SIG-M5 treated with dmso at 0.1 percent for 504 hours (cell line): ENCODE measurements around the gene CFAP61.

Experiments used
- DNase-seq: peaks from one replicate; lab custom pipeline; 2025; ENCODE audit not compliant: unreplicated experiment; lab: John Stamatoyannopoulos, UW

CFAP61 gene

DNA sequence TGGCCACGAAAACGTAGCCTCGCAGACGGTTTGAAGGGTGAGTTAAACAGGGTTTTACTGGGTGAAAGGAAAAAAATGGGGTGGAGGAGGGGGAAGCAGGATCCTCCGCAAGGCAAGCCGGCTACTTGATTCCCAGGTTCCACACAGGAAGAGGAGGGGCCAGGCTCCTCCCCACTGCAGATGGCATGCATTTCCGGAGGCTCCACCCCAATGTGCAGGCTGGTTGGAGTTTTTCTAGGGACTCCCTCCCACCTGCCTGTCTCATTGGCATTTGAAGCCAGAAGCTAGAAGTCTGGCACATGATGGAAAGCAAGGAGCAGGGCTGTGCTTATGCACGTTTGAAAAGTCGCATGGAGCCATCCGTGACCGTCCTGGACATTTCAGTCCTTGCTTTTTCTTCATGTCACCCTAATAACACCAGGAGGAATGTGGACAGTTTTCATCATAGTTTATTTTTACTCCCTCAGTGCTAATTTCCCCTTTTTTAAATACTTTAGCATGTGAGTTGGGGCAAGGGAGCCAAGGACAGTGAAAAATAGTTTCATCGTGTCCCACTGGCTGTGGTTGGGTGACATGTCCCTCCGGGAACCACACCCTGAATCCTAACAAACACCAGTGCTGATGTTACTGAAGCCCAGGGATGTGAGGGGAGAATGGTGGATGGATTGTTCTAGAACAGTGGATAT lies 215.5 kb downstream of the CFAP61 start:
- peak; percentile 11 for DNase-seq

DNA sequence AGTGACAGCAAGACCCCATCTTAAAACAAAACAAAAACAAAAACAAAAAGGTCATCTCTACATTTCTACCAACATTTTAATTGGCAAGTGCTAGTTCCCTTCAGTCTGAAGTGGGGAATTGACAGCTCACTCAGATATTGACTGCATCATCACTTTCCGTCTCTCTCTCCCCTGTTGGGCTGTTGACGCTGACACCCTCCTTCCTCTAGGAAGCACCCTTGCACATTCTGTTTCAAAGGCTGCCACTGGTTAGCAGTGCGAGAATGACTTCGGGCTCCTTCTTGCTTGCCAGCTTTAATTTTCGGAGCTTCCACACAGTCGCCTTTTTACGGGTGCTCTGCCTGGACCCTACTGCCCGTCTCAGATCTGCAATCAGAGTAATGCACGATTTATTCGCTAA lies 218.9 kb downstream of the CFAP61 start:
- DNase-seq: no peak

DNA sequence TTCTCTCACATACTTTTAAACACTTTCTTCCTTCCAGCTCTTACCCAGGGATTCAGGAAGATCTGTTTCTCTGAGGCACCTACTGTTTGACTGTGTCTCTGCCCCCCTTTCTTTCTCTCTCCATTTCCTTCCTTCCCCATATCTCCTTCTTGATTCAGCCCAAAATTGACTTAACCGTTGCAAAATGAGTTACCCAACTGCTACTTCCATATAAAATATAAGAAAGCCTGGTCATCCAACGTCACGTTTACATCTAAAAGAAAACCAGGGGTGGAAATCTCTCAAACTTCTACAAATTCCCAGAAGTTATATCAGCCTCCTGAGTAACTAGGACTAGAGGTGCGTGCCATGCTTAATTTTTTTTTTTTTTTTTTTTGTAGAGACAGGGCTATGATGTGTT lies 220.4 kb downstream of the CFAP61 start:
- DNase-seq: no peak

DNA sequence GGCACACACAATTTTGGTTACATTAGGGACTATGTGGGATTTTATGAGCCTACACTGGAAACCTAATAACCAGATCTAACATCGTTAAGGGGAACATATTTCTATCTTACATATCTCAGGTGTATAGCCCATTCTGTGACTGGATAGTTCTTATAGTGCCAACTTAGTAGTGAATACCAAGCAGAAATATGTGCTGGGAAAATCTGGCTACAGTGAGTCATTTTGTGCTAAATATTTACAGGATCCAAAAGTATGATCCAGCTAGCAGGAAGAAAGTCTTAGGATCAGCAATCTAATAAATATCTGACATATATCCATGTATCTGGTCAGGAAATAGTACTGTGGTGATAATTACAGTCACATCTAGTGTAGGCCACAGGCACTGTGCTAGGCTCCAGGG lies 221.0 kb downstream of the CFAP61 start:
- no peak for DNase-seq

DNA sequence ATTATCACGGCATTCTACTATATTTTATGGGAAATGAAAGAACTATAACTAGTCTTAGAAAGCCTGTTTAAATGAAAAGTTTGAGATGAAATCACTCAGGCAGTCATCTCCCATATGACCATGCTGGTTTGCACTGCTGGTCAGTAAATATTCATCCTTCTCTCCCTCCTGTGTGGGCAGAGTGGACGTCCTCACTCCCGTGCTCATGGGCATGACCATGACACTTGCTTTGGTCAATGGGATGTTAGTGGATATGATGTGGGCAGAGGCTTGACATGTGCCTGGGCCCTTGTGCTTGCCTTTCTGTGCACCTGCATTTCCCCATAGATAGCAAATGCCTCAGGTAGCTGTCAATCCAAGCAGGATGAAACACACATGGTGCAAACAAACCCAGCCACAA lies 222.5 kb downstream of the CFAP61 start:
- no peak for DNase-seq

DNA sequence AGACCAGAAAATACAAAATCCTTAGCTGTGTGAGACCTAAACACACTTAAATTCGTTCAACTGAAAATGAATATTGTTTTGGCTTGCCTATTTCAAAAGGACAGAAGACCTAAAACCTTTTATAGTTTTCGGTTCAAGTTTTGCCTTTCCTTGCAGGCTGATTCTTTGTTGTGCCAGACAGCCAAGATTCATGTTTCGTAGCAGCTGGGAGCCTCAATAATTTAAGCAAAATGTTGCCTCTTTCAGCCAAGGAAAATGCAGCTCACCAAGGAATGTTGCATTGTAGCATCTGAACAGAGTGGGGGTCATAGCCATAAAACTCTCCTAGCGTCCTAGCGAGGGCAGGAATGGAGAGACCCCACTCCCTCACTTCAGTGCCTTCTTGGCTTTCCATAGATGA lies 223.3 kb downstream of the CFAP61 start:
- DNase-seq: no peak

DNA sequence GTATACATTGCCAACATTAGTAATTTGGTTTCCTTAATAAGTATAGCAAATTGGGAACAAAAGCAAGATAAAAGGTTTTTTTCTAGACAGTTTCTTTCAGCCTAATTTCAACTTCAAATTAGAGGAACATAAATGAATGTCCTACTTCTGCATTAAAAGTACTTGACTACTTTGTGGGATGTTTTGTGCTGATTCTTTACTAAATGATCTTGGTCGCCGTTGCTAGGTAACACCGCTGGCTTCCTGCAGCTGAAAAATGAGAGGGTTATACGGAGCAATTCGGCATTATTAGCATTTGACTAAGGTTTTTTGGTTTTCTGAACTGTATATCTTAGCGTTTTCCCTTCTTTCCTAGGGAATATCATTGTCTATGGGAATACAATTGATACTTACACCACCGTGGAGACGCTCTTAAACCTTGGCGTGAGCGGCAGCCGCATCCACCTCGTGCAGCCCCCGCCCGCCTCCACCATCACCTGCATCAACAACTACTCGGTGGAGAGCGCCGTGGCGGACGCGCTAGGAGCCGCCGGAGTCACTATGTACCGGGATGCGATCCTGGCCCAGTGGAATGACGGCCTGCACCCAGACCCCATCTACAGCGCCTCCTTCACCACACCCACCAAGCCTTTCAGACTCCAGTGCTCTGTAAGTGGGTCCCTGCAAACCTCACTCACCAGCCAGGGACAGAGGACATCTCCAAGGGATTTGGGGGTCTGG lies 224.6 kb downstream of the CFAP61 start:
- DNase-seq: no peak

DNA sequence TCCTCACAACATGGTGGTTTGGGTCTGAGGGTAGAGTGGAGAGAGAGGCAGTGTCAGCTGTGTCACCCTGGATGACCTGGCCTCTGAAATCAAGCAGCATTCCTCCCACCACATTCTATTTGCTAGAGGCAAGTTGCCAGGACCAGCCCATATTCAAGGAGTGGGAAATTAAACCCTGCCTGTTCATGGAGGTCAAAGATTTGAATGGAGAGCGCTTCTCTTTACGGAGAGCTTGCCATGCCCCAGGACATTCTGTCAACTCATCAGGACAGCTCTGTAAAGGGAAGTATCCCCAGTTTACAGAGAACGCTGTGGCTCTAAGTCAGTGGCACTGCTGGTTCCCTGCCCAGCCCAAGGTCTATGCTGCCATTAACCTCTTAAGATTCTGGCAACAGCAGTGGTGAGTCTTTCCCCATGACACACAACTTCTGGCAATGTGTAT lies 225.6 kb downstream of the CFAP61 start:
- no peak for DNase-seq

DNA sequence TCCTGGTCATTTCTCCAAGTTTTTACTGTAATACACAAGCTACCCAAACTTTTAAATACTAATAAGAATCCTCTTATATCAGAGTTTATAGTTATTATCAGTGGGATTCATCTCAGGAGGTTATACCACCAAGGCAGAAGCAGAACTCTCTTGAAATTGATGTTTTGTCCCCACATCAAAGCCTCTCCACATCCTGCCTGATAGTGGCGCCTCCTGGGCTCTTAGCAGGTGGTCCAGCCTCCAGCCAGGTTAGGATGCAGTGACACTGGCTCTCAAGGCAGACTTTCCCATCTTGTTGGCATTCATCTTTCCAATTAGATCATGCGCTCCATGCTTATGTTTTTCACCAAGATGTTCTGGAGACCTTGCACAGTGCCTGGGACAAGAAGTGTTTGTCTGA lies 233.7 kb downstream of the CFAP61 start:
- no peak for DNase-seq

DNA sequence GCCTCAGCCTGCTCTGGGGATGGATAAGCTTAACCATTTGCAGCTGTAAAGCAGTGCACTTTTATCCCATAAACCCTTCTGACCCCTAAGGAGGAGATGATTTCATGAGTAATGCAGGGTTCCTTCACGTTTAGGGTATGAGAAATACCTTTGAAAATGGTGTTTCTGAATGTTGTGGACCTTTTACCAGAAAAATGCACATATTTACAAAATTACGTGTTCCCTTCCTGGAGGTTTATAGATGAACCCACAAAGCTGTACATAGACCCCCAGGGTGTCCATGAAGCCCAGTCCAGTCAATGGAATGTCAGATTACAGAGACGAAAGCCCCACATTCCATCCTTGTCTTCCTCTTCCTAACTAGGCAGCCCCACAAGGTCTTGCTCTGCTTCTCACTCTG lies 237.0 kb downstream of the CFAP61 start:
- no peak for DNase-seq

DNA sequence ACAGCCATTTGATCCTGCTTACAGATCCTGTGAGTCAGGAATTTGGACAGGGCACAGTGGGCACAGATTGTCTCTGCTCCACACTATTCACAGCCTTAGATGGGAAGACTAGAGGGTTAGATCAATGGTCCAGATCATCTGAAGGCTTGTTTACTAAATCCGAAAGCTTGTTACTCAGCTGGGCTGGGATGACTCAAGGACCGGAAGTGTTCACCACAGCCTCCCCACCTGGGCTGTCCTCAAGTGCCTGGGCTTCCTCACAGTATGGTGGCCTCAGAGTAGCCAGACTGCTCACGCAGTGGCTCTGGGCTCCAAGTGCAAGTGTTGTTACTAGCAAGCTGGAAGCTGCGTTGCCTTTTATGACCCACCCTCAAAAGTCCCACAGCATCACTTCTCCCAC lies 240.1 kb downstream of the CFAP61 start:
- no peak for DNase-seq

DNA sequence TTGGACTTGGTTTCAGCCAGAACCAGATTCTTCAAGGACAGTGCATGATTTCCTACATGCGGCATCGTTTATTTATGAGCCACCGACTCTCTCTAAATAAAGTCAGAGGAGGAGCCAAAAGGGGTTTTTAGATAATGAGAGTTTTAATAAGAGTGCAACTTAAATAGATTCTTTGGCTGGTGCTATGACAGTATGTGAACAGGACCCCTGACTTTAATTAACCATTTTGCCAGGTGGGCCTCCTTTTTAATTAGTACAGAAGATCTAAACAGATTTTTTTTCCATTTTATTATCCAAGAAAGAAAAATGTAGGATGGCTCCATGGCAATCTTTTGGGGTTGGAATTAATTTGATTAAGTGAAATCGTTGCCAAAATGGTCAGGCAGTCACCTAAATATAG lies 240.8 kb downstream of the CFAP61 start:
- DNase-seq: no peak

DNA sequence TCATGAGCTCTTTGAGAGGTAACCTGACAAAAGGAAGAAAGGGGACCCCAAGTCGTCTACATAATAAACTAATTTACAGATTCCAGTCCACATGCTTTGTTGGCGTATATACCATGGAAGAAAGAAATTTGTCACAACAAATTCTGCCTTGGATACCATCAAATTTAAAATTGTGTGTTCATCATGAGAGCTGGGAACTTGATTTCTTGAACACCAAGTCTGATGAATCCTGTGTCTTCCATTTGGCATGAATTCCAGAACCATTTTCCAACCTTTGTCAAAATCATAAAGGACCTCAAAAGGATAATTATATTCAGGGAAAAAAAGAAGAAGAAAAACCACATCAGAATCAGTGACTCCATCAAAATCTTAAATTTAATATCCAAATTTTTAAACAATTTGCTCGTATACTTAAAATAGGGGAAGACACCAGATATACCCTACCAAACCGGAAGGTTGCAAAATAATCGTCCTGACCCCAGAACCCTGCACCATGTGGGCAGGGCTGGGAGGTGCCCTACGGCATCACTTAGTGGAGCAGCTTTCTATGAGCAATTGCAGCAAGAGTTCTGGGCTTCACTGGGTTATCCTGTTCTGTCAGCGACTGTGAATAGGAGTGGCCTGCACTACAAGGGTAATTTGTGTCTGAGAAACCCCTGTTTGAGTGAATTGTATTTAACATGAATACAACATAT lies 241.5 kb downstream of the CFAP61 start:
- no peak for DNase-seq

DNA sequence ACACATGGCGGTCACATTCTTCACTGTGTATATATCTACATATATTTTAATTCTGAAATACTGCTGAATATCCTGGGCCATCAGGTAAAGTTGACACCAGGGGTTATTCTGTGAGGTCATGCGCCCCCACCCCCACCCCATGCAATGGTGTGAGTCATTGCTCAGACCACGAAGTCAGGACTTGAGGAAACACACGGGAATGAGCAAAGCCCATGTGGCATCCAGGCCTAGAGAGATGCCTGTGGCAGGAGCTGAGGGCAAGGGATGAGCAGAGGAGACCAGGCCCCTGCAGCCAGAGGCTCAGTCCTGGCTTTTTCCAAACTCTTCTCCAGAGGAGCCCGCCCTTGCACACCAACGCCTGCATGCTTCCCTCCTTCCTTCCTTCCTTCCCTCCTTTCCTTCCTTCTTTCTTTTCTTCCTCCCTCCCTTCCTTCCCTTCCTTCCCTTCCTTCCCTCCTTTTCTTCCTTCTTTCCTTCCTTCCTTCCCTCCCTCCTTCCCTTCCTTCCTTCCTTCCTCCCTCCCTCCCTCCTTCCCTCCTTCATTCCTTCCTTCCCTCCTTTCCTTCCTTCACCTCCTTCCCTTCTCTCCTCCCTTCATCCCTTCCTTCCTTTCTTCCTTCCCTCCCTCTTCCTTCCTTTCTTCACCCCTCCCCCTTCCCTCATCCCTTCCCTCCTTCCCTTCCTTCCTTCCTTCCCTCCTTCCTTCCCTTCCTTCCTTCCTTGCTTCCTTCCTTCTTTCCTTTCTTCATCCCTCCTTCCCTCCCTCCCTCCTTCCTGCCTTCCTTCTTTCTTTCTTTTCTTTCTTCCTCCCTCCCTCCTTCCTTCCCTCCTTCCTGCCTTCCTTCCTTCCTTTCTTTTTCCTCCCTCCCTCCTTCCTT lies 243.5 kb downstream of the CFAP61 start:
- DNase-seq: no peak

DNA sequence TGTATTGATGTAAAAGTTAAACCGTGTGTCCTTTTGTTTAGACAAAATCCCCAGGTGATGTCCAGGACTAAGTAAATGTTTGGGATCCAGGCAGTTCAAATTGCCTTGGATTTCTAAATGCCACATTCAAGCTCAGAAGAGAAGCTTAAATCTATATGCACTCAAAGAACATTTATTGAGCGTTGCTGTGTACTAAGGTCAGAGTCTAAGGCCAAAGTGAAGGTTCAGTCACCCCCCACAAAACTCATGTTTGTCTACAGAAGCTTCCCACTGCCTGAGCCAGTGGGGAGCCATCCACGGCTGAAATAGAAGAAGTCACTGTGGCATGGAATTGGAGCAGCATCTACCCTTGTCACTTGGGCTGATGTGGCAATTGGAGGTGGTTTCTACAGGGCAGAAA lies 244.8 kb downstream of the CFAP61 start:
- no peak for DNase-seq

DNA sequence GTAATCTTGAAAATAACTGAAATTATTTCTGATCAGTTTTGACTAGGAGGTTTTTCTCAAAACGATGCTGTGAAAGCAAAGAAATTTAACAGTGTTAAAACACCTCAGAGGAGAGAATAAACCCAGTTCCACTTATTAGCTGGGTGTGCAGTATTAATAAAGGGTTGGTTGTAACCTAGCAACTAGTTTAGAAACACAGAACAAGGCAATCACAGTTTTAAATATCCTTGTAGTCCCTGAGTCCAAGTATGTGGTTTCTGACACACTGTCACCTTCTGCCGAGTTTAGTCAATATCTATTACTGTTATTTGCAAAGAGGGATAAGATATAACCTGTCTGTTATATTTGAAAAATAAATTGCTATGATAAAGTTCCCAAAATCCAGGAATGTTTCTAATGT lies 245.4 kb downstream of the CFAP61 start:
- no peak for DNase-seq

DNA sequence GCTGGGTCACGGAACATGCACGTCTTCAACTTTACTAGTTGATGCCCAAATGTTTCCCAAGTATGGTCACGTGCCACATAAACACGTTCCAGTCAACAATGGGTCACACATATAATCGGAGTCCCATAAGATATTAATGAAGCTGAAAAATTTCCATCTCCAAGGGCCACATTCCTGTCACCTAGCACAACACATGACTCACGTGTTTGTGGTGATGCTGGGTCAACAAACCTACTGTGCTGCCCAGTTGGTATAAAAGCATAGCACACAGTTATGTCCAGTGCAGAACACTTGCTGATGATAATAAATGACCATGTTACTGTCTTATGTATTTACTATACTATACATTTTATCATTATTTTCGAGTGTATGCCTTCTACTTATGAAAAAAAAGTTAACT lies 247.6 kb downstream of the CFAP61 start:
- DNase-seq: no peak

DNA sequence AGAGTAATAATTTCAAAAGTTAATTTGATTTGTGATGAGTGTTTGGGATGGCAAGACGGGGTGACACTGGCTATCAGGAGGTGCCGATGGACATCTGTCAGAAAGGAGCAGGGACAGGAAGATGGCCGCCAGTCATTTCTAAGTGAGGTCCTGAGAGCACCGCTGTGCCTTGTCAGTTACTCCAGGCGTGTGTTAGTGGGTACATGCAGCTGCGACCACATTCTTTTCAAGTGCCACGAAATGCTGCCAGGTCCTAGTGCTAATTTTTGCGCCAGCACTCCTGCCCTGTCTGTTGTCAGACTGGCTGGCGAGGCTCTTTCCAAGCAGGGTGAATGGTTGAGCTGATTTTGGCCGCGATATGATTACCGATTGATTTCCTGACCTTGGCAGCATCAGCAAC lies 251.0 kb downstream of the CFAP61 start:
- DNase-seq: no peak

DNA sequence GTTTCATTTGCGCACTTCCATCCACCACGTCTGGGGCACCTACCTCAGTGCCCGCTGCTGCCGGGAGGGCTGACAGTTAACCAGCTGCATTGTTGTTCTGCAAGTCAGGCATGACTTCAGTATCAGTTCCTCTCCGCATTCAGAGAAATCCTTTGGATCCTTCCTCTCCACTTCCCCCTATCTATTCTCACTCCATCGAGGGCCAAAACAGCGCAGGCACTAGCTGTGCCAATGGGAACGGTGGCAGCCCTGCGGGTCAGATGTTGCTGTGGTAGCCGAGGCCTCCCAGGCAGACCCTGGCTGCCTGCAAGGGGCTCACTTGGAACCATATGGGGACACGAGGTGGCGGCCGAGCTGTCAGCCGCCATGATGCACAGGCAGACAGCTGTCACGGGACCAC lies 251.4 kb downstream of the CFAP61 start:
- DNase-seq: no peak

DNA sequence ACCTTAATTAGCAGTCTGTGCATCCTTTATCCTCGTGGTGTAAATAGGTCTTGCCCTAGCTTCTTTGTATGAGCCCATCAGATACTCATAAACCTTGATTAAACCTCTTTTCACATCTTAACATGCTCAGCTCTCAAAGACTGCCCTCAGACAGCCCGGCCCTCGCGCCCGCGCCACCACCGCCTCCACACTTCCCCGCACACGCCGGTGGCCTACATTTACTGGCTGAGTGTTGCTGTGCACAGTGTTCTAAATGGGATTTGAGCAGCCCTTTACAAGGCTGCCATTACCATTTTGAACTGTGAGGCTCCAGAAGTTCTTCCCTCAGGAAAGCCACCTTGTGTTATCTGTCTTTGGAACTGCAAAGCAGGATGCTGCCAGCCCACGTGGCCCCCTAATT lies 252.6 kb downstream of the CFAP61 start:
- DNase-seq: no peak

DNA sequence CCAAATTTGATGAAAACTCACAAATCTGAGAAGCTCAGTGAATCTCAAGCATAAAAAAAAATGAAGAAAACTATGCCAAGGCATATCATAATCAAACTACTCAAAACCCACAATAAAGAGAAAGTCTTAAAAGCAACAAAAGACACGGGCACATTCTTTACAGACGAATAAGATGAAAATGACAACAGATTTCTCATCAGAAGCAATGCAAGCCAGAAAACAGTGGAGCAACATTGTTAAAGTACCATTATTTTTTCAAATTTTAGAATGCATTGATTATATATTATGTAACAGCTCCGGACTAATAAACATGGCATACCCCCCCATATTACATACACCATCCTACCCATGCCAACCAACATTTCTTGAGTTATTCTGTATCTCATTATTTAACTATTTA lies 260.2 kb downstream of the CFAP61 start:
- DNase-seq: no peak
